Measurements from ENCODE around the gene RAI1. TPM values are rescaled to one million over a fixed set of nuclear protein-coding genes. Genes with fewer than 3 reads are reported as not detected.

Gene RAI1

GRCh38 chr17:17860766-17861107 is 179.5 kb downstream of the RAI1 start:
- no peak overlapping the region for H4K8ac ChIP-seq (ENCODE audit: low read length)
- no peak overlapping the region for H3K18ac ChIP-seq (ENCODE audit: low read depth in 1 of 2, low read length in 2 of 2)
- H3K9ac ChIP-seq (ENCODE audit: low read length) = no peak overlapping the region
- peak overlapping the region in 1 of 2 experiments; percentile 14 for H3K23ac ChIP-seq (ENCODE audit: low read length in 2 of 2)
- WGBS = 77% methylated on average over 5 of the region's 5 CpGs
- no peak overlapping the region for H2BK5ac ChIP-seq (ENCODE audit: low read depth, low read length, poor library complexity, severe bottlenecking)
- peaks cover 4% of the 10 kb centered on the region for H3K4me1 ChIP-seq (ENCODE audit: control insufficient read depth, insufficient read depth, low read depth, low read length)
- H3K27ac ChIP-seq (ENCODE audit: low read length, poor library complexity, severe bottlenecking) = no peak overlapping the region
- H2BK12ac ChIP-seq (ENCODE audit: low read length in 2 of 2) = peak overlapping the region in 1 of 2 experiments; percentile 43
- no peak overlapping the region for H3K4ac ChIP-seq (ENCODE audit: low read depth in 1 of 2, low read length in 2 of 2)
- H2BK120ac ChIP-seq (ENCODE audit: low read depth, low read length) = no peak overlapping the region
- no peak overlapping the region for H3K4me3 ChIP-seq (ENCODE audit: insufficient read depth in 1 of 2, low read depth in 1 of 2, low read length in 2 of 2)
- no peak overlapping the region for H2AK5ac ChIP-seq (ENCODE audit: low read length, severe bottlenecking)
- peak overlapping the region; percentile 36 for H2BK15ac ChIP-seq (ENCODE audit: low read depth, poor library complexity, severe bottlenecking)
- no peak overlapping the region for H2AFZ ChIP-seq (ENCODE audit: low read depth, low read length)
- H3K79me1 ChIP-seq (replicated peaks; ENCODE audit: low read length, poor library complexity, severe bottlenecking) = no peaks in the 10 kb centered on the region
- peaks cover 35 to 41% of the 10 kb centered on the region in 2 experiments for H3K36me3 ChIP-seq (ENCODE audit: control insufficient read depth in 1 of 2, insufficient read depth in 2 of 2, low read depth in 1 of 2, low read length in 2 of 2)
- no peak overlapping the region for H3K14ac ChIP-seq (ENCODE audit: low read length in 2 of 2)
- no peak overlapping the region for H4K91ac ChIP-seq (ENCODE audit: low read length)
- H3K9me3 ChIP-seq (ENCODE audit: control insufficient read depth, low read length) = no peaks in the 10 kb centered on the region
- no peak overlapping the region for H3K4me2 ChIP-seq (ENCODE audit: low read length, poor library complexity, severe bottlenecking)
- no peaks in the 10 kb centered on the region for H3K27me3 ChIP-seq (ENCODE audit: control insufficient read depth in 1 of 2, insufficient read depth in 1 of 2, low read length in 2 of 2)
- DNase-seq = no peak

Small RNA genes lying within 50 kb of the gene (small RNA-seq; reads per million reads assigned to genes)
- gene MIR33B (ENCODE audit: low read depth) (31.6 reads per million, percentile 89 among the genes with 10 or more reads in this experiment), gene MIR6777 (ENCODE audit: low read depth) (2.9 reads per million, percentile 12 among the genes with 10 or more reads in this experiment), gene RF02177 (ENCODE audit: low read depth) (not detected), gene RF02178 (ENCODE audit: low read depth) (not detected)
